GM12878 (cell line): ENCODE results near the gene SETBP1. TPM values are rescaled to one million over a fixed set of nuclear protein-coding genes. Genes with fewer than 3 reads are reported as not detected.

ENCODE experiments used
- ATAC-seq: fragments of 200-7000 bp; cut with Tn5 transposase; 3 replicates; pipeline ENCODE4 v1.9.1; 2020; ENCODE audit warnings: mild to moderate bottlenecking, moderate library complexity
- BruUV-seq: library from RNA; stranded (reverse); fragments of 400-500 nt; replicated peaks from 2 replicates; lab custom pipeline; 2021; lab: Mats Ljungman, UMichigan
- CTCF ChIA-PET: fragments of 300-600 bp; sonication (Branson Sonifier 250); formaldehyde crosslinking; extraction: SDS; loops from one replicate; lab custom pipeline; 2021; ENCODE audit warnings: inconsistent platforms; lab: Yijun Ruan, JAX
- POLR2A ChIA-PET: fragments of 350-600 bp; formaldehyde crosslinking; extraction: SDS; loops from one replicate; lab custom pipeline; 2021; ENCODE audit warnings: inconsistent platforms; lab: Charles Lee
- RAD21 ChIA-PET: fragments of 300-600 bp; sonication (Branson Sonifier 250); formaldehyde crosslinking; loops from one replicate; lab custom pipeline; 2023; ENCODE audit warnings: antibody characterized with exemption; ENCODE audit not compliant: unreplicated experiment; lab: Charles Lee
- SMC1A ChIA-PET: fragments of 300-600 bp; sonication (Branson Sonifier 250); formaldehyde crosslinking; loops from one replicate; lab custom pipeline; 2023; ENCODE audit not compliant: unreplicated experiment, uncharacterized antibody; lab: Charles Lee
- DNase-seq: peaks from one replicate; pipeline ENCODE4 v3.0.0-alpha.2; 2011; ENCODE audit warnings: low read depth, low spot score
- FAIRE-seq: peaks from 3 replicates; lab custom pipeline; 2011; peaks lifted over from hg19 to GRCh38; lab: Jason Lieb, UNC
- H2AFZ ChIP-seq: 2 replicates; pipeline ENCODE4 v1.6.0; 2011; ENCODE audit warnings: low read depth, low read length, control low read depth; ENCODE audit not compliant: control insufficient read depth
- H3K27ac ChIP-seq: 2 replicates; pipeline ENCODE4 v1.5.1; 2011; ENCODE audit warnings: control low read depth; ENCODE audit not compliant: control insufficient read depth, insufficient read depth
- H3K27me3 ChIP-seq, 2 experiments: replicated peaks in 1 of 2; 2 replicates each; pipeline versions ENCODE4 v1.6.0 to v1.6.1; 2011; ENCODE audit warnings: low read length in 1 of 2; ENCODE audit not compliant: control insufficient read depth in 2 of 2, insufficient read depth in 2 of 2
- H3K36me3 ChIP-seq, 2 experiments: 2 replicates each; pipeline ENCODE4 v1.5.1; 2011; ENCODE audit warnings: low read length in 1 of 2; ENCODE audit not compliant: control insufficient read depth in 2 of 2, insufficient read depth in 2 of 2
- H3K4me1 ChIP-seq: 2 replicates; pipeline ENCODE4 v1.6.1; 2011; ENCODE audit warnings: mild to moderate bottlenecking, low read length, moderate library complexity, mixed read lengths; ENCODE audit not compliant: control insufficient read depth, insufficient read depth
- H3K4me2 ChIP-seq: 2 replicates; pipeline ENCODE4 v1.6.0; 2011; ENCODE audit warnings: control low read depth; ENCODE audit not compliant: control insufficient read depth, insufficient read depth
- H3K4me3 ChIP-seq: fragments of 200-600 bp; sonication (generic); 2 replicates; pipeline ENCODE4 v1.5.1; 2016
- H3K79me2 ChIP-seq: 2 replicates; pipeline ENCODE4 v1.6.0; 2011; ENCODE audit warnings: low read length; ENCODE audit not compliant: control insufficient read depth, insufficient read depth
- H3K9ac ChIP-seq: 2 replicates; pipeline ENCODE4 v1.8.0; 2011; ENCODE audit warnings: low read length, control low read depth, mixed read lengths; ENCODE audit not compliant: control insufficient read depth, insufficient read depth
- H3K9me3 ChIP-seq: replicated peaks from 3 replicates; pipeline ENCODE4 v1.5.1; 2011; ENCODE audit warnings: mild to moderate bottlenecking, low read length; ENCODE audit not compliant: control insufficient read depth, insufficient read depth
- H4K20me1 ChIP-seq: 2 replicates; pipeline ENCODE4 v1.6.0; 2011; ENCODE audit not compliant: control insufficient read depth, insufficient read depth
- ATF2 ChIP-seq: IDR thresholded peaks from 2 replicates; pipeline ENCODE4 v1.6.1; 2012; ENCODE audit warnings: low read length, inconsistent platforms
- GABPA ChIP-seq: IDR thresholded peaks from 2 replicates; pipeline ENCODE4 v1.6.1; 2014; ENCODE audit warnings: antibody characterized with exemption, low read depth, mild to moderate bottlenecking, inconsistent platforms
- IKZF1 ChIP-seq: fragments of 450-650 bp; conservative IDR thresholded peaks from 2 replicates; pipeline ENCODE4 v1.6.1; 2017; ENCODE audit warnings: antibody characterized with exemption, mild to moderate bottlenecking
- SRF ChIP-seq, 2 experiments: IDR thresholded peaks; 2 replicates each; pipeline ENCODE4 v1.6.1; 2011; ENCODE audit warnings: low read depth in 2 of 2, low read length in 2 of 2, mild to moderate bottlenecking in 1 of 2, moderate library complexity in 1 of 2
- ZNF24 ChIP-seq: fragments of 450-650 bp; IDR thresholded peaks from 2 replicates; pipeline ENCODE4 v1.6.1; 2017; ENCODE audit warnings: antibody characterized with exemption, mild to moderate bottlenecking
- WGBS: methylation state at CpG from one replicate; pipeline ENCODE4 v1.1.6; 2016; ENCODE audit warnings: low lambda C conversion rate; ENCODE audit not compliant: insufficient replicate concordance, insufficient coverage; ENCODE audit errors: missing lambda C conversion rate; 5-methylcytosine and 5-hydroxymethylcytosine counted together
- in situ Hi-C: fragments of 300-500 bp; cut with MboI; formaldehyde crosslinking; loops from 9 replicates; pipeline ENCODE4 v1.14.3; 2018; ENCODE audit warnings: mixed read lengths
- intact Hi-C: fragments of 100-400 bp; cut with micrococcal nuclease; formaldehyde crosslinking; loops from one replicate; pipeline ENCODE4 v1.14.2; 2022; ENCODE audit not compliant: unreplicated experiment
- polyA plus RNA-seq, 11 experiments: library from polyadenylated mRNA; depleted of rRNA in 4 of 11; unstranded in 6 of 11; stranded (reverse) in 5 of 11; fragments of >200 nt; fragmentation: Nextera tagmentation in 4 of 11; fragmentation: Illumina TruSeq in 1 of 11; extraction: Ambion mirVana in 4 of 11; extraction: Trizol in 1 of 11; gene quantifications; 1 replicate in 1 of 11; 2 replicates in 10 of 11; pipeline versions ENCODE4 v1.2.1 to v1.2.3, GENCODE V29; 2011 to 2016; ENCODE audit warnings: inconsistent platforms in 2 of 11, missing spikeins in 2 of 11, low read depth in 1 of 11
- total RNA-seq, 4 experiments: library from RNA; depleted of rRNA in 3 of 4; stranded (reverse); fragments of >200 nt in 3 of 4; fragmentation: Illumina TruSeq in 1 of 4; extraction: Trizol in 1 of 4; gene quantifications; 2 replicates each; pipeline versions ENCODE4 v1.2.1 to v1.2.3, GENCODE V29; 2013 to 2021

SETBP1 gene
- total and polyA plus RNA-seq, 10 of the 15 experiments (the other 5 are each of a cell fraction or from before 2014, with no cell fraction given) = 0.99 to 29.7 (median 8.3) TPM

GRCh38 chr18:44803019-44803650, 122.4 kb downstream of the SETBP1 start:
- Histone ChIP-seq H3K79me2 (no peaks in the 10 kb centered on the region), H3K27ac (no peak overlapping the region), H3K4me2 (no peak overlapping the region; the same call in 1 of the 2 replicates), H3K27me3 (no peaks in the 10 kb centered on the region), H4K20me1 (no peaks in the 10 kb centered on the region), H2AFZ (no peak overlapping the region), H3K9ac (no peak overlapping the region), H3K4me3 (0 out of 2 replicates have a peak overlapping the region, but pooled peaks have one; percentile 12), H3K4me1 (peaks cover 43% of the 10 kb centered on the region), H3K36me3 (peaks cover 0 to 7% of the 10 kb centered on the region in 2 experiments; a peak in 1 of 4 replicates), H3K9me3 (no peaks in the 10 kb centered on the region; the same call in 2 of the 3 replicates)
- no peak for TF ChIP-seq ZNF24
- TF ChIP-seq IKZF1 = 0 out of 2 replicates have a peak, but pooled peaks have one; percentile 11
- TF ChIP-seq ATF2 = no peak
- 0 out of 2 replicates have a peak, but pooled peaks have one; percentile 22 for TF ChIP-seq GABPA
- peak; percentile 40 to 92 for TF ChIP-seq SRF (IDR thresholded peaks at IDR 0.05; ENCODE audit: low read depth in 2 of 2, low read length in 2 of 2)
- no TSS peak for BruUV-seq
- ChIA-PET SMC1A (interaction anchor here (0.7 to 2.5 kb wide), 16 partner anchors 12 to 409 kb away, joined by 3 to 10 read pairs (median 4); no protein-coding TSS in a partner anchor), POLR2A (interaction anchor here (1.7 to 2.1 kb wide), 3 partner anchors 14 to 44 kb away, joined by 4 to 8 read pairs (median 5); no protein-coding TSS in a partner anchor), RAD21 (interaction anchor here (1.0 to 2.4 kb wide), 6 partner anchors 14 to 394 kb away, joined by 3 to 7 read pairs (median 4); no protein-coding TSS in a partner anchor), CTCF (interaction anchor here (0.6 to 1.9 kb wide), 3 partner anchors 43 to 409 kb away, joined by 3 to 8 read pairs (median 4); no protein-coding TSS in a partner anchor)
- ATAC-seq (peak; percentile 52), DNase-seq (no peak), FAIRE-seq (no peak)
- in situ Hi-C loops = no loop called here
- 48% methylated on average over 7 of the region's 7 CpGs for WGBS
- intact Hi-C loops = loop anchor here (5.0 kb wide), 1 partner anchor 84 kb away; no protein-coding TSS in a partner anchor
